HG02840 (cell line): ENCODE measurements around the gene ITPR2.

Experiments used
- ATAC-seq: cut with Tn5 transposase; IDR thresholded peaks from one replicate; pipeline ENCODE4 v1.9.1; 2021; ENCODE audit warnings: mild to moderate bottlenecking, moderate library complexity, moderate number of reproducible peaks; ENCODE audit not compliant: unreplicated experiment, low FRiP score

ITPR2 gene

DNA sequence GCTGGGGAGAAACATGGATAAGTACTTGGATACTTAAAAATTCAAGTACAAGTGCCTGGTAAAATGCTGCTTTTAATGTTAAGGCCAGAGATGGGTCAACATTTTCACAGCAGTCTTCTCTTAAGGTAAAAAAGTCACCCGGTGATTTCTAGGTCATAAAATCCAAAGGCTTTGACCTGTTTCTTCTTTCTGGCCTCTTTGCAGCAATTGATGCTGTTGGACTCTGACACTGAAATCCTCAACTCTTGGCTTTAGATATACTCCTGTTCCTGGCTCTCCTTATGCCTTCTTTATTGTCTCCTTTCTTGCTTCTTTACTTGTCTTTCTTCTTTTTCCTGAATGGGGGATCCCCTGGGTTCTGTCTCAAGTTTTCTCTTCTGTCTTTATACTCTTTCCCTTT, 448.5 kb downstream of the ITPR2 start:
- ATAC-seq: no peak

DNA sequence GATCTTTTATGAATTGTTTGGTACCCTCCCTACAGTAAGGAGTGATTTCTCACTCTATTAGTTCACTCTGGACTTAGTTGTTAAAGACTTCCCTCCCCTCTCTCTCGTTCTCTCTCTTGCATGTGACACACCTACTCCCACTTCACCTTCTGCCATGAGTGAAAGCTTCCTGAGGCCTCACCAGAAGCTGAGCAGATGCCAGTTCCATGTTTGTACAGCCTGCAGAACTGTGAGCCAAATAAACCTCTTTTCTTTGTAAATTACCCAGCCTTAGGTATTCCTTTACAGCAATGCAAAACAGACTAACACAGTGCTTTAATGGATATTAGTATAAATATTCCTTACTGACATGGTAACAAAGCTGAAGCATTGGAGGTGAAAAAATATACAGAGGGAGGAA, 450.0 kb downstream of the ITPR2 start:
- ATAC-seq: no peak

DNA sequence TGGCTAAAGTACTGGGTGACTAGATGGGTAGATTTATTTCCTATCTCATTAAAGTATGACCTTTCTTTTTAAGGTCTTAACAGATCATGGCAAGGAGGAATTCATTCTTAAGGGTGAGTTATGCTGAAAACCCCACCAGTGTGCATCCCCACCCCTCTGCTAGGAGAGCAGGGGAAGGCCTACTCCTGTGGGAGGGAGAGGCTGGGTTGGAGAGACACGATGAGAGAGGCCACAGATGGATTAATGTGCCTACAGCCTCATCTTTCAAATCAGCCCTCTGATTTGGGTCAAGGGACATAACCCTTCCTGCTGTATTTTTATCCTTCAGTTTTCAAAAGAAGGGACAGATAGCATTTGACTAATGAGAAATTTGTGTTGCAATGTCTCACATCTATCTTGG, 452.1 kb downstream of the ITPR2 start:
- no peak for ATAC-seq

DNA sequence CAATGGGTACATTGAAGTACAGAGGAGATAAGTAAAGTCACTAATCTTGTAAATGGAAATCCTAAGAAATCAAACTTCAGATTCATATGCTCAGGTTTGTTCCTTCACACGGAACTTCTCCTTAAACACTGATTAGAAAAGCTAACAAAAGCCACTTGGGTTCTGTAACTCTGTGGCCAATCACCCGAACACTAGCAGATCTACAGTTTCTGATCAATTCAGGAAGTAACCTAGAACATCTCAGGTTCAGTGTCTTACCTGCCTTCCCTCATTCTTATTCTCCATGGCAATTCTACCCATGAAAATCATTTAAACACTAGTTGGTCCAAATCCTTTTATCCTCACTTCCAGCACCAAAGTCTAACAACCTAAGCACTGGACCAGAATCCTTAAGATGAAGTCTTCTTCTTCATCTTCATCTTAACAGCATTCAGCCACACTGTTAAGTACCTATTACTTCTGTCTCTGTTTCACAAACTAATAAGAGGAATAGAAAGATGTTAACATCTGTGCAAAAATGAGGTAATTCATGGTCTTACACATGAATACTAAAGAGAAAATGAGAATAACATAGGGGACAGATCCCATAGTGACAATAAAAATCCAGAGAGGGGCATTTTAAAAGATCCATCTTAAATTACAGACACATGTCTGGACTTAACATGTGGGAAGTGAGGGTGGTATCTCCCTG, 453.1 kb downstream of the ITPR2 start:
- ATAC-seq: no peak

DNA sequence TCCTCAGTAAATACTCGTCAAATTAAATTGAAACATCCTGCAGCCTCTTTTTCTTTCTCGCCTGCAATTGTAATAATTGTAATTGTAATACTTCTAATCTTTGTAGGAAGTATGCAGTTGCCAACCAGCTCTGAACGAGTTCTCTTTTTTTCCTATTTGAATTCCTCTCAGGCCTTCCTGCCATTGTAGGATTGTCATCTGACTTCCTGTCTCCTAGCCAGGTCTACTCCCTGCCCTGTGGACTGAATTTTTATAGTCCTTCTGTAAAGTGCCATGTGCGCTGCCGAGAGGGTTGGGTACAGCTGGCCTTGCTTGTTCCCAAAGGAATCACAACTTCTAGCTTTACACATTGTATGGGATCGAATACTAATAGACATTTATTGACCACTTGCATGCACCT, 454.3 kb downstream of the ITPR2 start:
- ATAC-seq: no peak

DNA sequence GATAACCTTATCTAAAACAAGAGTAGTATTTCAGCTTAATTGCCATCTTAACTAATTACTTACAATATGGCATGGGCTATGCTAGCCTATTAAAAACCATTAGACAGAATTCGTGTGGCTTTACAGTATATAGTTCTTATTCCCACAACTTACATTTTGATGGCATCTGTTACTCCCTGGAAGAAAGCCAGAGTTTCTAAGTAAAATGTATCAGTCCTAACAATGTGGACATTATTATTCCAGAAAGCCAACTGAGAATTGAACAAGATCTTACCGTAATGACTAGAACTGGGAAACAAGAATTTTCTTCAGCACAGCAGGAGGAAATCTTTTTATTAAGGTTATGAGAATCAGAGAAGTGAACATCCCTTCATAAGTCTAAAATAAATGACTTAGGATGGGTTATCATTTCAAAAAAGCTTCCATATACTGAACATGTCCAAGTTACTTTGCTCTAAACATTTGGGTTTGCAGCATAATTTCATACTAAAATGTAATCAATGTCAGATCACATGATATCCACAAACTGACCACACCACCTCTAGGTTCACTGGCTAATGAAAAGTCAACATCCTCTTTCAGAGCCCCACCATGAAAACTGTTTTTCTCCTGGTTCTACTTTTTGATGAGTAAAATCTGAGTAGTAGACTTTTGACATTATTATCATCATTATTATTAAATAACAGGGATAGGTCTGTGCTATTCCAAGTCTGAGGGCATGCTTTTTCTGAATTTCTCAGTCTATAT, 457.9 kb downstream of the ITPR2 start:
- no peak for ATAC-seq

DNA sequence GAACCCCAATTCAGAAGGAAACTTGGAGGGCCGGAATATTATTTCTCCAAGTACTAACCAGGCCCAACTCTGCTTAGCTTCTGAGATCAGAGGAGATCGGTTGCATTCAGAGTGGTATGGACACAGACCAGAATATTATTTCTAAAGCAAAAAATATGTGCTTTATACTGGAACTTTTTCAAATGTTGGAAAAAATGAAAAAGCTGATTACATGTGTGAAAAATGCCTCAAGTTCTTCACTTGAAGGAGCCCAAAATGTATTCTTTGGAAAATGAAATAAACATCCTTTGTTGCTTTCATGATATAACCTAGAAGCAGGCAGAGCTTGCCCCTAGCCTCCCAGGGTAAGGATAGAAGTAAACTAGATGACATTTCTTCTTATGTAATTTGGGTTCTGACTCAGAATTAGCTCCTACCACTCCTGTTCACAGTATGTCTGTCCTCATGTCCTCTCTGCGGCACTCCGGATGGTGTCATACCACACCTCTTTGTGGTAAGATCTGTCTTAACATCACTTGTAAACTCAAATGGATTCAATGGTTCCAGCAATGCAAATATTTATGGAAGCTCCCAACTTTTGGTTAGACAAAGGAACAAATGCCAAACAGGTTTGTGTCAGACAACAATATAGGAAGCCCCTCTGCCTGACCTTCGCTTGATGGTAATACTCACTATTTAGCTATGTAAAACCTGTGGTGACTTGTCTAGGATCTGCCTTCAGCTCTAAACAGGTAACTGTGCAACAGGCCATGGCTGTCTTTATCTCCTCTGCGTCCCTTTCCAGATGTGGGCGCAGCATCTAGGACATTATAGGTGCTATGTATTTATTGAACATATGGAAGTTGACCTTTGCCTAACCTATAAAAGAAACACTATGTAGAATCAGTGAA, 459.1 kb downstream of the ITPR2 start:
- no peak for ATAC-seq

DNA sequence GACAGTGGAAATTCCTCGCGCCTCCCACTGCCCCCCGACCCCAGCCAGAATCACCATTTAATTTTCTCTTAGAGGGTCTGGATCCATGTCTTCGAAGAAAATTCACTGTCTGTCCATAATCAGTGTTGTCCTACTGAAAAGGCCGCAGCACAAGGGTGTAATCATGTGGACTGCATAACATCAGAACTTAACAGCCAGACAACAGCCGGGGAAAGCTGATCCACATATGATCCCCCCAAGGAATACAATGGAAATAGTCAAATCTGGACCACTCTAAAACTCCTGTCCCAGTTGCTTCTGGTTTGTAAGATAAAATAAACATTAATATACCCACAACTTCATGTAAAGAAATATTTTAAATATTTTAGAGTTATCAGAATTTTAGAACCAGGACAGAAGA, 460.1 kb downstream of the ITPR2 start:
- no peak for ATAC-seq

DNA sequence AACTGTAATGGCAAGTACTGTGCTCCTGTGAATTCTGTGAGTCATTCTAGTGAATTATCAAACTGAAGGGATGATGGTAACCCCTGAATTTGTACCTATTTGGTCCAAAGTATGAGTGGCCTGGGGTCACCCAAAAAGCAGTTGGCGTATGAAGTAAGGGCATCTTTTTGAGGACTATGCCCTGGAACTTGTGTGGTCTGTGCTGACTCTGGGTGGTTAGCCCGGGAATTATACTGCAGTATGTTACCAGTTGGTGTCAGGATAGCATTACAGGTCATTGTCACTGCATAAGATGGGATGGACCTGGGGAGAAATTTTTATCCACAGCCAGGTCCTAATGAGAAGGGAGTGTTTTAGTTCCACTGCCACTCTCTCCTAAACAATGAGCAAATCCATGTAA, 462.9 kb downstream of the ITPR2 start:
- no peak for ATAC-seq

DNA sequence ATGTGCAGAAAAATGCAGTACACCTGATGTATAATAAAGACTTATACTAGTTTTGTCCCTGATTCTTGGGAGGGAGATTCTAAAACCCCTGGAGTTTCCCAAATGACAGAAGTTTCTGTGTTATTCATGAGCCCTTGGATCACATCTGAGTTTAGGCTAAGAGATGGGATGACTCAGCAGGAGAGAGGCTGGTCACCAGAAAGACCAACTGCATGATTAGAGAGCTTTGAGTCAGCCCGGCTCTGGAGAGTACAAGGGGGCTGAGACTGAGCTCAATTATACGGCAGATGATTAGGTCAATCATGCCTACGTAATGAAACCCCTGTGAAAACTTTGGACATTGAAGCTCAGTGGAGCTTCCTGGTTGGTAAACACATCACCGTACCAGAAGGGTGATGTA, 463.4 kb downstream of the ITPR2 start:
- ATAC-seq: no peak

DNA sequence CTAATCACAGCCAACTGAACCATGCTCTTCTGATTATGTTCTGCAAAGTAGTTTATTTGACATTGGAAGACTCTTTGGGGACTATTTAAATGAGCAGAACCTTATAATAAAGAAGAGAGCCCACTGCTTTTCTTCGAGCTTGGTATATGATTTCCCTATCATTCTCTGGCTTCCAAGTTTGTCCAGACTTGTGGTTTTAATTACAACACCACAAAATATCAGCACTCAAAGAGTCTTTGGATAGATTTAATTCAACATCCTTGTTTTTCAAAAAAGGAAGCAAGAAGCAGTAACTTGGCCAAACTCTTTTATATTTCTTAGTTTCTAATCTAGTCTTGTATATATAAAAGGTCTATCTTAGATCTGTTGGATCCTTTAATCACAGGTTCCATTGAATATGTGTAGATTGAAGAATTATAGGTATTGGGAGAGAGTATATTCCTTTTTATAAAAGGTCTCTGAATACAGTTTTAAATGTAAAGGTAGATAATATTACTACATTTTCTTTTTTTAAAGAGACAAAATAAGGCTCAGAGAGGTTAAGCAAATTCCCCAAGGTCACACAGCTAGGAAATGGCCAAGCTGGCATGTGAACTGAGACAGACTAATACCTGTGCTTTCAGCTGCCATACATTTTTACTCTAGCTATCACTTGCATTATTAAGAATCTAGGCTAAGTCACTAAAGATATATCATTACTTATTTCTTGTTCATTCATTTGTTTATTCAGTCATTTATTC, 464.8 kb downstream of the ITPR2 start:
- no peak for ATAC-seq

DNA sequence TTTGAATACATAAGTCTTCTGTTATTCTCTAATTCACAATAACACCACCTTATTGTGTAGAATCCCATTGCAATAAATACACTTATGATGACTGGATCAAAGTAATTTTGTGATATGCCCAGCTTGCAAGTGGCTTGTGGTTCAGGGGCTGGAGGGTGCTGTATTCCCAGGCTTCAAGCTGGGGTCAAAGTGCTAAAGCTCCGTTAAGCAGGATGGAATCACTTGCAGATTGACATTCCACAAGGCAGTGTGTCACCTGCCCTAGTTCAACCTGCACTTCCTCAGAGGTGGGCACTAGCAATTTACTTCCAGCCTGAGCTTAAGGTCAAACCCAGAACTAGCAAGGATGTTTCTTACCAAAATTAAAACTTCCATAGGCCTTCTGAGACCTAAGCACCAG, 471.0 kb downstream of the ITPR2 start:
- ATAC-seq: no peak

DNA sequence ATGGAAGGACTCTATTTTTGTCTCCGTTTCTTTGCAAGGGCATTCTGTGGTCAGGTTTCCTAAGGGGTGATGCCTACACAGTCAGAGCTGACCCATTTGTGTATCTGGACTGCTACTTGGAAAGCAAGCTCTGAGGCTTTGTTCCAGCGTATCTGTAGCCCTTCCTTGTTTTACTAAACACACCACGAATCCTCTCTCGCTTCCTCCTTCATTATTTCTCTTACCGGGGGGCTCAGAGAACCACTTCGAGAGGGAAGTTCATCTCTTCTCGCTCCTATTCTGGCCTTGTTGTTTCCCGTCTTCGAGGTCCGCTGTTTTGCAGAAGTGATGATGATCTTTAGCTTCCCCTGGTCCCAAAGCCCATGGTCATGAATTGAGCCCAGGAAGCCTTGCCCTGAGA, 472.9 kb downstream of the ITPR2 start:
- ATAC-seq: no peak

DNA sequence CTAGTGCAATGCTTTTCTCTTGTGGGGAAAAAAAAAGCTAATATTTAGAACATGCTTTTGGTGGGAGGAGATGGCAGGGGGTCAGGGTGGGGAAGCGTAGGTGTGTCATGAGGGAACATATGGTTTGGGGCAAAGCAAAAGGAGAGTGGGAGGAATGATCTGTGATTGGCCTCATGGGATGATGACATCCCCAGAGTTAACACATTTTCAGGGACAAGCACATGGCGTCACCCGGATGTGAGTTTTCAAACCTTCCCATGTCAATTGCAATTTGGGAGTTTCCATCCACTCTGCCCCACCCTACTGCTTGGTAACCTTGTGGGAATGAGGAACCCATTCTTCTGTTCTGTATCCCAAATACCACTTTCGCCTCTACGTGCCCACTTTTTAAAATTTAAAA, 473.4 kb downstream of the ITPR2 start:
- ATAC-seq: no peak

DNA sequence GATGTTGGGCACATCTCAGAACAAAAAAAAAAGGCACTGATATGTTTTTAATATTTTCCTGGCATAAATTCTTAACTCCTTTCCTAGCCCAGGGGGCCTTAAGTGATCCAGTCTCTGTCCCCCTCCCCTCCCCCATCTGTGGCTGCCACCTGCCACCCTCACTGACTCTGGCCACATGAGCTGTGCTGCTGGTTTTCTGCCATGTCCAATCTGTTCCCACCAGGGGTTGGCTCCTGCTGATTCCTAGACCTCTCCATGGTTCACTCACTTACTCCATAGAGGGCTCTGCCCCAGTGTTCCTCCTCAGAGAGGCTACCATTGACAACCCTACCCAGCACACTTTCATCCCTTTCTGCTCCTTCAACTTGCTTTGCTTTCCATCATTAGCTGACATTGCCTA, 474.3 kb downstream of the ITPR2 start:
- no peak for ATAC-seq

DNA sequence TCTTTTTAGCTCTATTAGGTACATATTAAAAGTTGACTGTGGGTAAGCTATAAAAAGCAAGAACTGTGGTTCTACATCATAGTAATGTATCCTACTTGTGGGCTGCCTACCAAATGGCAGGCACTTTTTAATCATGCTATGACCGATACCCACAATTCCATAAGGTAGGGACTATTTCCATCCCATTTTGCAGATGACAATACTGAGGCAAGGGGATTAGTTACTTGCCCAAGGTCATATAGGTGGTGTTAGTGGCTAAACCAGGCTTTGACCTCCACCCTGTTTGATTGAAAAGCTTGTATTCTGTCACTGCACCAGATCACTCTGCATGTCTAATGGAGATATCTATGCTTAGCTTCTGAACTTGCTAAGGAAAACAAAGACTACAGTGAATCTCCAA, 485.7 kb downstream of the ITPR2 start:
- no peak for ATAC-seq

DNA sequence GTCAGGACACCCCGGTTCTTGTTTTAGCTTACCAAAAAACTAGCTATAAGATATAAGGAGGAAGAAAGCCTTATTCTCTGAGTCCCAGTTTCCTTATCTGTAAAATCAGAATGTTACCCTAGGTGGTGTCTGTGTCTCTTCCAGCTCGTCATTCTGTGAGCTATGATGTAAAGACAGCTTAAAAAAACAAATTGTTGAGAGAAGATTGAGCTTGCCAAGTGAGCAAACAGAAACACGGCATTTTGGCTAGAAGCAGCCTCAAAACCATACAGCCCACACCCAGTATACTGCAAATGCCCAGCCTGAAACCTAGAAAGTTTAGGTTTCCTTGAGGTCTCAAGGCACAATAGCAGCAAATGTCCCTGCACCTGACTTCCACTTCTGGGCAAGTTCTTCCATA, 486.3 kb downstream of the ITPR2 start:
- ATAC-seq: no peak

DNA sequence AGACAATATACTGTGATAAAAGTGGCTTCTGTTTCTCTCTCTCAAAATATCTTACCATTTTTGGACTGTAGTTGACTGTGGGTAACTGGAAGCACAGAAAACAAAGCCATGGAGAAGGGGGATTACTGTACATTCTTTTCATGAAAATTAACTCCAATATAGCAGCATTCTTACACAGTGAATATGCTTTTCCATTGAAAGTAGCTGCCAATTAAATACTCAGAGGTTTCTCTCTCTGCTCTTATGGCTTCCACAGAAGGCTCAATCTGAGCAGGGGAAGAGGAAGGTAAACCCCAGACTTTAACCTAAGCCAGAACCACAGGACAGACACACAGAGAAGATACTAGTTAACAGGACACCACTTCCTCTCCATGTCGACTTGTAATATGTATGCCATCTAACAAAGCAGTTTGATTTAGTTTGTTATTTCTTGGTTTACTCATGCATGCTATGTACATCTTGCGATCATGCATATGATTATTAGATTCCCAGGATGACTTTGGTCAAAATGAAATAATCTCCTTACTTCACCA, 487.5 kb downstream of the ITPR2 start:
- no peak for ATAC-seq

DNA sequence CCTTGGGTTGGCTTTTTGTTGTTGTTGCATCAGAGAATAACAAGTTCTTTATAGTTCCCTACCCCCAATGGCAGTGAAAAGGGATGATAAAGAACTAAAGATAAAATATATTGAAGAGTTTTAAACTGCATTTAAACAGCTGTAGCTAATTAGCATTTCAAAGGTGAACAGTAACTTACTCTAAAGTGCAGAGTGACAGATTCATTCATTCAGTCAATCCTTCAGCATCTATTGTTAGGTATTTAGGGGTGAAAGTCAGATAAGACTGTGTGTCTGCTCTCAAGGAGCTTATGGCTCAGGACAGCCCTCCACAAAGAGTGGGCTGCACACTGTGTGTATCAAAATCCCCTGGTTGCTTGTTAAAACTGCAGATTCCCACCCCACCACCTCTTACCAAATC, 491.5 kb downstream of the ITPR2 start:
- no peak for ATAC-seq

DNA sequence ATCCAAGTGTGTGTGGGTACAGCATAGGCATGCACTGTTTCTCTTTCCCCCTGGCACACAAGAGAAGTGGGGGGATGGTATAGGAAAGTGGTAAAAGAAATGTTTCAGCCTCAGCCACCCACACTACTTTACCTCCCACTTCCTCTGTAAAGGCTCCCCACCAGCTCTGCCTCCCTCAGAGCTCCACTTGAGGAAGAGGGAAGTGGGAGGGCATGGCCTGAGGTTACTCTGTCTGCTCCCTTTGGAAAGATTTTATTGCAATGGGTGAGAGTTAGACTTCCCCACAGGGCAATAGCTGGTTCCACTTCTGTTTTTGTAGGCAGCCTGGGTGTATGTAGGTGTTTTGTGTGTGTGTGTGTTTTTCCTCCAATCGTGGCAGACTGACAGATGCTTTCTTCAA, 492.3 kb downstream of the ITPR2 start:
- no peak for ATAC-seq
